Keratinocyte (primary cell): ENCODE results near the gene KCNC3. TPM values are rescaled to one million over a fixed set of nuclear protein-coding genes. Genes with fewer than 3 reads are reported as not detected.

Experiments used
- DNase-seq: peaks from one replicate; pipeline ENCODE4 v3.0.0-alpha.2; 2011; ENCODE audit warnings: low read depth, missing footprints, low spot score
- FAIRE-seq: peaks from 2 replicates; lab custom pipeline; 2011; peaks lifted over from hg19 to GRCh38; lab: Jason Lieb, UNC
- H2AFZ ChIP-seq: 2 replicates; pipeline ENCODE4 v1.6.0; 2012; ENCODE audit warnings: low read length, control low read depth, inconsistent platforms; ENCODE audit not compliant: control insufficient read depth
- H3K27ac ChIP-seq: 2 replicates; pipeline ENCODE4 v1.5.1; 2011; ENCODE audit warnings: low read length; ENCODE audit not compliant: control insufficient read depth, insufficient read depth
- H3K27me3 ChIP-seq: 3 replicates; pipeline ENCODE4 v1.6.0; 2011; ENCODE audit warnings: low read length; ENCODE audit not compliant: control insufficient read depth, insufficient read depth; ENCODE audit errors: extremely low read depth
- H3K36me3 ChIP-seq, 2 experiments: 2 replicates in 1 of 2; 3 replicates in 1 of 2; pipeline ENCODE4 v1.5.1; 2011; ENCODE audit warnings: low read length in 2 of 2, mild to moderate bottlenecking in 1 of 2; ENCODE audit not compliant: control insufficient read depth in 2 of 2, insufficient read depth in 2 of 2; ENCODE audit errors: extremely low read depth in 1 of 2
- H3K4me1 ChIP-seq: 3 replicates; pipeline ENCODE4 v1.5.1; 2011; ENCODE audit warnings: low read length; ENCODE audit not compliant: control insufficient read depth, insufficient read depth; ENCODE audit errors: extremely low read depth
- H3K4me2 ChIP-seq: 3 replicates; pipeline ENCODE4 v1.6.0; 2011; ENCODE audit warnings: low read depth, low read length; ENCODE audit not compliant: control insufficient read depth, insufficient read depth; ENCODE audit errors: extremely low read depth
- H3K4me3 ChIP-seq, 3 experiments: fragments of 200-600 bp in 1 of 3; sonication (generic) in 1 of 3; 2 replicates in 2 of 3; 3 replicates in 1 of 3; pipeline ENCODE4 v1.5.1; 2011 to 2016; ENCODE audit warnings: low read length in 3 of 3, mild to moderate bottlenecking in 3 of 3, control low read depth in 2 of 3, inconsistent platforms in 1 of 3, low read depth in 1 of 3, mixed read lengths in 1 of 3, mixed run types in 1 of 3, moderate library complexity in 1 of 3; ENCODE audit not compliant: control insufficient read depth in 2 of 3, insufficient read depth in 2 of 3; ENCODE audit errors: extremely low read depth in 1 of 3
- H3K79me2 ChIP-seq: 2 replicates; pipeline ENCODE4 v1.6.0; 2012; ENCODE audit warnings: low read length; ENCODE audit not compliant: control insufficient read depth, insufficient read depth
- H3K9ac ChIP-seq: 3 replicates; pipeline ENCODE4 v1.6.0; 2011; ENCODE audit warnings: low read length; ENCODE audit not compliant: control insufficient read depth, insufficient read depth; ENCODE audit errors: extremely low read depth
- H3K9me1 ChIP-seq: 3 replicates; pipeline ENCODE4 v1.6.0; 2011; ENCODE audit warnings: low read length; ENCODE audit not compliant: control insufficient read depth, insufficient read depth; ENCODE audit errors: extremely low read depth
- H3K9me3 ChIP-seq: 2 replicates; pipeline ENCODE4 v1.5.1; 2012; ENCODE audit warnings: low read depth, low read length; ENCODE audit not compliant: control insufficient read depth
- H4K20me1 ChIP-seq: 3 replicates; pipeline ENCODE4 v1.6.0; 2011; ENCODE audit warnings: low read length; ENCODE audit not compliant: control insufficient read depth, insufficient read depth; ENCODE audit errors: extremely low read depth
- EZH2 ChIP-seq: IDR thresholded peaks from one replicate; pipeline ENCODE4 v1.6.1; 2012; ENCODE audit warnings: inconsistent platforms, mild to moderate bottlenecking, low read length, moderate library complexity
- dilution Hi-C: fragments of 300-500 bp; cut with MboI; formaldehyde crosslinking; loops from one replicate; pipeline ENCODE4 v1.7.0; 2020; ENCODE audit warnings: low sequenced_read_pairs; ENCODE audit not compliant: extremely low pct_ligation_motif_present
- polyA plus RNA-seq, 5 experiments: library from polyadenylated mRNA; depleted of rRNA in 3 of 5; stranded (reverse) in 3 of 5; stranded (forward) in 1 of 5; unstranded in 1 of 5; fragments of >200 nt; gene quantifications; 1 replicate in 1 of 5; 2 replicates in 3 of 5; 3 replicates in 1 of 5; pipeline versions ENCODE4 v1.2.1 to v1.2.3, GENCODE V29; 2011 to 2012; ENCODE audit warnings: missing spikeins in 2 of 5, low read depth in 1 of 5, low replicate concordance in 1 of 5
- TF ChIP-seq, protein P1 (sequence below), 3 experiments: IDR thresholded peaks in 1 of 3; conservative IDR thresholded peaks in 1 of 3; optimal IDR thresholded peaks in 1 of 3; 2 replicates in 2 of 3; 3 replicates in 1 of 3; pipeline versions ENCODE3 to v1.5.1; 2011; ENCODE audit warnings: low read length in 3 of 3, mild to moderate bottlenecking in 3 of 3, moderate library complexity in 2 of 3, control low read depth in 1 of 3, inconsistent platforms in 1 of 3; ENCODE audit not compliant: insufficient read depth in 2 of 3; ENCODE audit errors: extremely low read depth in 1 of 3

KCNC3 gene
- polyA plus RNA-seq, 1 donor (not counting 4 experiments of a cell fraction or from before 2014, with no cell fraction given), result 0.01 TPM

DNA sequence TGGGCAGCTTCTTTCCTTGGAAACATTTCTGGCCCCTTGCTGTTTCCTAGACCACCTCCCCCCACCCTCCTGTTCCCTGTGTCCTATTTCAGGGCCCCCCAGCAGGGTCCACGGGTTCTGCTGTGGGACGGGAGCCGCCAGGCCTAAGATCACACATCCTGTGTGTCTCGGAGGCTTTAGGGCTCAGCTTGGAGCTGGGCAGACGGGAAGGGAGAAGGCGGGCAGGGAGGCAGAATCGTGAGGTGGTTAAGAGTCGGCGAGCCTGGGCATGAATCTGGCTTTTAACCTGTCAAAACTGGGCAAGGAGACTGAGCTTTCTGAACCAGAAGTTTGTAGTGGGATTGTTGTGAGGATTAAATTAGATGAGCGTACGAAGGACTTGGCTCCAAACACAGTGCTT, 4.8 kb downstream of the KCNC3 start:
- no peak overlapping the region for H3K9ac ChIP-seq
- no peak overlapping the region for H3K4me3 ChIP-seq
- peaks cover 32% of the 10 kb centered on the region for H3K27me3 ChIP-seq
- DNase-seq (no peak), FAIRE-seq (no peak)
- no peak overlapping the region for H2AFZ ChIP-seq
- H3K4me2 ChIP-seq, result no peak overlapping the region
- H3K9me1 ChIP-seq, result no peaks in the 10 kb centered on the region
- dilution Hi-C loops, result no loop called here
- no peaks in the 10 kb centered on the region for H3K4me1 ChIP-seq
- H3K79me2 ChIP-seq, result no peaks in the 10 kb centered on the region
- no peaks in the 10 kb centered on the region for H3K36me3 ChIP-seq
- TF ChIP-seq, protein P1, sequence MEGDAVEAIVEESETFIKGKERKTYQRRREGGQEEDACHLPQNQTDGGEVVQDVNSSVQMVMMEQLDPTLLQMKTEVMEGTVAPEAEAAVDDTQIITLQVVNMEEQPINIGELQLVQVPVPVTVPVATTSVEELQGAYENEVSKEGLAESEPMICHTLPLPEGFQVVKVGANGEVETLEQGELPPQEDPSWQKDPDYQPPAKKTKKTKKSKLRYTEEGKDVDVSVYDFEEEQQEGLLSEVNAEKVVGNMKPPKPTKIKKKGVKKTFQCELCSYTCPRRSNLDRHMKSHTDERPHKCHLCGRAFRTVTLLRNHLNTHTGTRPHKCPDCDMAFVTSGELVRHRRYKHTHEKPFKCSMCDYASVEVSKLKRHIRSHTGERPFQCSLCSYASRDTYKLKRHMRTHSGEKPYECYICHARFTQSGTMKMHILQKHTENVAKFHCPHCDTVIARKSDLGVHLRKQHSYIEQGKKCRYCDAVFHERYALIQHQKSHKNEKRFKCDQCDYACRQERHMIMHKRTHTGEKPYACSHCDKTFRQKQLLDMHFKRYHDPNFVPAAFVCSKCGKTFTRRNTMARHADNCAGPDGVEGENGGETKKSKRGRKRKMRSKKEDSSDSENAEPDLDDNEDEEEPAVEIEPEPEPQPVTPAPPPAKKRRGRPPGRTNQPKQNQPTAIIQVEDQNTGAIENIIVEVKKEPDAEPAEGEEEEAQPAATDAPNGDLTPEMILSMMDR (optimal IDR thresholded peaks at IDR 0.05 in 1 of 3, IDR thresholded peaks at IDR 0.05 in 1 of 3, conservative IDR thresholded peaks at IDR 0.05 in 1 of 3; ENCODE audit: extremely low read depth in 1 of 3, insufficient read depth in 2 of 3, low read length in 3 of 3), result no peak
- no peak for TF ChIP-seq EZH2
- peaks cover 1% of the 10 kb centered on the region for H3K9me3 ChIP-seq
- H4K20me1 ChIP-seq, result no peaks in the 10 kb centered on the region
- no peak overlapping the region for H3K27ac ChIP-seq

DNA sequence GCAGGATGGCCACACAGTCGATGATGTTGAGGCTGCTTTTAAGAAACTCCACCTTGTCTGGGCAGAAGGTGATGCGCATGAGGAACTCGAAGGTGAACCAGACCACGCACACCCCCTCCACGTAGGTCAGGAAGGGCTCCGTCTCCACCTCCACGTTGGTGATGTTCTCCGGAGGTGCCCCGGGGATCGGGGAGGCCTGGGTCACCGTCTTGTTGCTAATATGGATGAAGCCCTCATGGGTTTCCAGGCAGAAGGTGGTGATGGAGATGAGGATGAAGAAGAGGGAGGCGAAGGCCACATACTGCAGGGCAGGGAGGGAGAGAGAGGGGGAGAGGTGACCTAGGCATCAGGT, 5.4 kb downstream of the KCNC3 start:
- Histone ChIP-seq H3K4me1 (no peaks in the 10 kb centered on the region), H3K9me1 (no peaks in the 10 kb centered on the region), H3K79me2 (no peaks in the 10 kb centered on the region), H3K4me3 (no peak overlapping the region), H3K27ac (no peak overlapping the region), H4K20me1 (no peaks in the 10 kb centered on the region), H3K4me2 (no peak overlapping the region), H3K9ac (no peak overlapping the region), H3K9me3 (no peaks in the 10 kb centered on the region), H3K27me3 (peaks cover 29% of the 10 kb centered on the region), H3K36me3 (no peaks in the 10 kb centered on the region), H2AFZ (no peak overlapping the region)
- TF ChIP-seq EZH2, result no peak
- TF ChIP-seq, protein P1 (optimal IDR thresholded peaks at IDR 0.05 in 1 of 3, IDR thresholded peaks at IDR 0.05 in 1 of 3, conservative IDR thresholded peaks at IDR 0.05 in 1 of 3; ENCODE audit: extremely low read depth in 1 of 3, insufficient read depth in 2 of 3, low read length in 3 of 3), result no peak
- dilution Hi-C loops, result no loop called here
- DNase-seq (no peak), FAIRE-seq (no peak)
